HepG2 (cell line): ENCODE results near the gene PLK5. TPM values are rescaled to one million over a fixed set of nuclear protein-coding genes. Genes with fewer than 3 reads are reported as not detected.

ENCODE experiments used
- CEBPB ChIP-seq: IDR thresholded peaks from 2 replicates; pipeline ENCODE4 v1.6.1; 2011; ENCODE audit warnings: low read depth, low read length, improper control_type of control experiment, borderline replicate concordance
- FOXO1 ChIP-seq: sonication (generic); formaldehyde crosslinking; IDR thresholded peaks from 2 replicates; pipeline ENCODE4 v1.4.0; 2020; ENCODE audit warnings: missing genetic modification reagents
- KDM5B ChIP-seq: sonication (generic); formaldehyde crosslinking; IDR thresholded peaks from 2 replicates; pipeline ENCODE4 v1.4.0; 2020; ENCODE audit warnings: missing genetic modification reagents, mild to moderate bottlenecking, borderline replicate concordance
- REPIN1 ChIP-seq: sonication (generic); formaldehyde crosslinking; IDR thresholded peaks from 2 replicates; pipeline ENCODE4 v1.8.0; 2022; ENCODE audit warnings: missing genetic modification reagents, low read depth, mild to moderate bottlenecking, borderline replicate concordance
- SSRP1 ChIP-seq: IDR thresholded peaks from 2 replicates; pipeline ENCODE4 v1.6.1; 2016; ENCODE audit warnings: control low read depth
- TARDBP ChIP-seq: sonication (generic); formaldehyde crosslinking; IDR thresholded peaks from 2 replicates; pipeline ENCODE4 v1.8.0; 2022; ENCODE audit warnings: mild to moderate bottlenecking, missing genetic modification reagents
- ZFP41 ChIP-seq: sonication (generic); formaldehyde crosslinking; IDR thresholded peaks from 2 replicates; pipeline ENCODE4 v1.4.0; 2020; ENCODE audit warnings: mild to moderate bottlenecking, missing genetic modification reagents, borderline replicate concordance
- ZNF121 ChIP-seq: sonication (generic); formaldehyde crosslinking; IDR thresholded peaks from 2 replicates; pipeline ENCODE4 v1.5.0; 2020; ENCODE audit warnings: mild to moderate bottlenecking, missing genetic modification reagents
- ZNF343 ChIP-seq: sonication (generic); formaldehyde crosslinking; IDR thresholded peaks from 2 replicates; pipeline ENCODE4 v1.4.0; 2020; ENCODE audit warnings: mild to moderate bottlenecking, missing genetic modification reagents
- ZNF350 ChIP-seq: sonication (generic); formaldehyde crosslinking; IDR thresholded peaks from 2 replicates; pipeline ENCODE4 v1.4.0; 2020; ENCODE audit warnings: mild to moderate bottlenecking, low read depth, missing genetic modification reagents, borderline replicate concordance
- ZNF605 ChIP-seq: sonication (generic); formaldehyde crosslinking; IDR thresholded peaks from 2 replicates; pipeline ENCODE4 v1.8.0; 2022; ENCODE audit warnings: mild to moderate bottlenecking, missing genetic modification reagents
- polyA plus RNA-seq, 8 experiments: library from polyadenylated mRNA; depleted of rRNA in 3 of 8; stranded (reverse) in 7 of 8; unstranded in 1 of 8; fragments of >200 nt; fragmentation: Illumina TruSeq in 4 of 8; extraction: Trizol in 4 of 8; gene quantifications; 2 replicates each; pipeline versions ENCODE4 v1.2.1 to v1.2.3, GENCODE V29; 2011 to 2016; ENCODE audit warnings: low read depth in 4 of 8, missing spikeins in 1 of 8, mixed read lengths in 1 of 8; ENCODE audit not compliant: insufficient read depth in 1 of 8
- total RNA-seq, 5 experiments: library from RNA; depleted of rRNA; stranded (reverse); fragments of >200 nt; fragmentation: Illumina TruSeq; extraction: Trizol; gene quantifications; 2 replicates each; pipeline ENCODE4 v1.2.3, GENCODE V29; 2016; ENCODE audit warnings: low read depth in 1 of 5
- TF ChIP-seq, protein P1 (sequence below): sonication (generic); formaldehyde crosslinking; IDR thresholded peaks from 2 replicates; pipeline ENCODE4 v1.4.0; 2020; ENCODE audit warnings: missing genetic modification reagents, borderline replicate concordance
- TF ChIP-seq, protein P2 (sequence below): IDR thresholded peaks from 2 replicates; pipeline ENCODE4 v1.6.1; 2016
- TF ChIP-seq, protein P3 (sequence below): sonication (generic); formaldehyde crosslinking; IDR thresholded peaks from 2 replicates; pipeline ENCODE4 v1.5.1; 2020; ENCODE audit warnings: missing genetic modification reagents, mild to moderate bottlenecking, borderline replicate concordance
- TF ChIP-seq, protein P4 (sequence below): sonication (generic); formaldehyde crosslinking; IDR thresholded peaks from 2 replicates; pipeline ENCODE4 v1.8.0; 2023; ENCODE audit warnings: mild to moderate bottlenecking, missing genetic modification reagents
- TF ChIP-seq, protein P5 (sequence below): sonication (generic); formaldehyde crosslinking; IDR thresholded peaks from 2 replicates; pipeline ENCODE4 v1.5.1; 2020; ENCODE audit warnings: missing genetic modification reagents, mild to moderate bottlenecking, borderline replicate concordance
- TF ChIP-seq, protein P6 (sequence below): sonication (generic); formaldehyde crosslinking; conservative IDR thresholded peaks from 2 replicates; pipeline ENCODE4 v1.8.0; 2022; ENCODE audit warnings: low read depth, missing genetic modification reagents

PLK5 gene
- total and polyA plus RNA-seq, 2 of the 13 experiments (the other 11 are each of a cell fraction or from before 2014, with no cell fraction given), result not detected

DNA sequence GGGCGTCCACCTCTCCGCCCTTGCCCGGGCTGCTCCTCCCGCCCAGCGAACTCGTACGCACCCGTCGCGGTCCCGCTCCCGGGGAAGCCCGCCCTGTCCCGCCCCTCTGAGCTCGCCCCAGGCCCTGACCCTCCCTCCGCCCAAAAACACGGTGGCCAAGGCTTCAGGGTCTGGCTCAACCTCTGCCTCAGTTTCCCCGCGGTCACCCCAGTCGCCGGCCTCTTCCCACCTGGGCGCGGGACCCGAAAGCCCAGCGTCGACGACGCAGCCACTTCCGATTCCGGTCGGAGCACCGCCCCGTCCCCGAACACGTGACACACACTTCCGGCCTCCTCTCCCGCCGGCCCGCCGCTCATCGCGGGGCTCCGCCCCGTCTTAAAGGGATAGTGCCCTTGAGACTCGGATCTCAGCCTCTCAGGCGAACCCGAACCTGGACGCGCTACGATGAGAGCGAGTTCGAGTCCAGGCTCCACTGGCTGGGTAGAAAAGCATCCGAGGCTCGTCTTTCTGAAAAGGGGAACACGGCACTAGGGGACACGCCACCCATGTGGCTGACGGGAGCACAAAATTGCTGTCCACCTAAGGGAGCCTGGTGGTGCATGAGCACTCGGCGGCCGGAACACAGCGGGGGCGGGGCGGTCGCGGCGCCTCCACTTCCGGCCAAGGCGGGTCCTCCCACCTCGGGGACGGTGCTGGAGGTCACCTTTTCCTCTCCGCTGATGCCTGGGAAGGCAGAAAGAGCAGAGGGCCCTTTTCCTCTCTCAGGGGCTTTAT is 44.8 kb upstream of the PLK5 start, which contains the start of gene C19orf25 (continued):
- TF ChIP-seq, protein P1, sequence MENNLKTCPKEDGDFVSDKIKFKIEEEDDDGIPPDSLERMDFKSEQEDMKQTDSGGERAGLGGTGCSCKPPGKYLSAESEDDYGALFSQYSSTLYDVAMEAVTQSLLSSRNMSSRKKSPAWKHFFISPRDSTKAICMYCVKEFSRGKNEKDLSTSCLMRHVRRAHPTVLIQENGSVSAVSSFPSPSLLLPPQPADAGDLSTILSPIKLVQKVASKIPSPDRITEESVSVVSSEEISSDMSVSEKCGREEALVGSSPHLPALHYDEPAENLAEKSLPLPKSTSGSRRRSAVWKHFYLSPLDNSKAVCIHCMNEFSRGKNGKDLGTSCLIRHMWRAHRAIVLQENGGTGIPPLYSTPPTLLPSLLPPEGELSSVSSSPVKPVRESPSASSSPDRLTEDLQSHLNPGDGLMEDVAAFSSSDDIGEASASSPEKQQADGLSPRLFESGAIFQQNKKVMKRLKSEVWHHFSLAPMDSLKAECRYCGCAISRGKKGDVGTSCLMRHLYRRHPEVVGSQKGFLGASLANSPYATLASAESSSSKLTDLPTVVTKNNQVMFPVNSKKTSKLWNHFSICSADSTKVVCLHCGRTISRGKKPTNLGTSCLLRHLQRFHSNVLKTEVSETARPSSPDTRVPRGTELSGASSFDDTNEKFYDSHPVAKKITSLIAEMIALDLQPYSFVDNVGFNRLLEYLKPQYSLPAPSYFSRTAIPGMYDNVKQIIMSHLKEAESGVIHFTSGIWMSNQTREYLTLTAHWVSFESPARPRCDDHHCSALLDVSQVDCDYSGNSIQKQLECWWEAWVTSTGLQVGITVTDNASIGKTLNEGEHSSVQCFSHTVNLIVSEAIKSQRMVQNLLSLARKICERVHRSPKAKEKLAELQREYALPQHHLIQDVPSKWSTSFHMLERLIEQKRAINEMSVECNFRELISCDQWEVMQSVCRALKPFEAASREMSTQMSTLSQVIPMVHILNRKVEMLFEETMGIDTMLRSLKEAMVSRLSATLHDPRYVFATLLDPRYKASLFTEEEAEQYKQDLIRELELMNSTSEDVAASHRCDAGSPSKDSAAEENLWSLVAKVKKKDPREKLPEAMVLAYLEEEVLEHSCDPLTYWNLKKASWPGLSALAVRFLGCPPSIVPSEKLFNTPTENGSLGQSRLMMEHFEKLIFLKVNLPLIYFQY (CRISPR knock-in tag), result 0 out of 2 replicates have a peak, but pooled peaks have one; percentile 38
- TF ChIP-seq ZNF343 (CRISPR knock-in tag) (no peak), KDM5B (0 out of 2 replicates have a peak, but pooled peaks have one; percentile 32), ZNF350 (CRISPR knock-in tag) (peak; percentile 75; the same call in 1 of the 2 replicates), FOXO1 (CRISPR knock-in tag) (peak; percentile 9; the same call in 1 of the 2 replicates), REPIN1 (CRISPR knock-in tag) (peak; percentile 68; the same call in 1 of the 2 replicates), ZNF121 (peak; percentile 26; the same call in 1 of the 2 replicates), CEBPB (no peak), TARDBP (peak; percentile 81), ZFP41 (CRISPR knock-in tag) (peak; percentile 79; the same call in 1 of the 2 replicates), ZNF605 (CRISPR knock-in tag) (peak; percentile 85), SSRP1 (peak; percentile 64; the same call in 1 of the 2 replicates)
- TF ChIP-seq, protein P2, sequence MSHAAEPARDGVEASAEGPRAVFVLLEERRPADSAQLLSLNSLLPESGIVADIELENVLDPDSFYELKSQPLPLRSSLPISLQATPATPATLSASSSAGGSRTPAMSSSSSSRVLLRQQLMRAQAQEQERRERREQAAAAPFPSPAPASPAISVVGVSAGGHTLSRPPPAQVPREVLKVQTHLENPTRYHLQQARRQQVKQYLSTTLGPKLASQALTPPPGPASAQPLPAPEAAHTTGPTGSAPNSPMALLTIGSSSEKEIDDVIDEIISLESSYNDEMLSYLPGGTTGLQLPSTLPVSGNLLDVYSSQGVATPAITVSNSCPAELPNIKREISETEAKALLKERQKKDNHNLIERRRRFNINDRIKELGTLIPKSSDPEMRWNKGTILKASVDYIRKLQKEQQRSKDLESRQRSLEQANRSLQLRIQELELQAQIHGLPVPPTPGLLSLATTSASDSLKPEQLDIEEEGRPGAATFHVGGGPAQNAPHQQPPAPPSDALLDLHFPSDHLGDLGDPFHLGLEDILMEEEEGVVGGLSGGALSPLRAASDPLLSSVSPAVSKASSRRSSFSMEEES (CRISPR knock-in tag), result peak; percentile 89
- TF ChIP-seq, protein P3, sequence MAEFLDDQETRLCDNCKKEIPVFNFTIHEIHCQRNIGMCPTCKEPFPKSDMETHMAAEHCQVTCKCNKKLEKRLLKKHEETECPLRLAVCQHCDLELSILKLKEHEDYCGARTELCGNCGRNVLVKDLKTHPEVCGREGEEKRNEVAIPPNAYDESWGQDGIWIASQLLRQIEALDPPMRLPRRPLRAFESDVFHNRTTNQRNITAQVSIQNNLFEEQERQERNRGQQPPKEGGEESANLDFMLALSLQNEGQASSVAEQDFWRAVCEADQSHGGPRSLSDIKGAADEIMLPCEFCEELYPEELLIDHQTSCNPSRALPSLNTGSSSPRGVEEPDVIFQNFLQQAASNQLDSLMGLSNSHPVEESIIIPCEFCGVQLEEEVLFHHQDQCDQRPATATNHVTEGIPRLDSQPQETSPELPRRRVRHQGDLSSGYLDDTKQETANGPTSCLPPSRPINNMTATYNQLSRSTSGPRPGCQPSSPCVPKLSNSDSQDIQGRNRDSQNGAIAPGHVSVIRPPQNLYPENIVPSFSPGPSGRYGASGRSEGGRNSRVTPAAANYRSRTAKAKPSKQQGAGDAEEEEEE (CRISPR knock-in tag), result no peak
- TF ChIP-seq, protein P4, sequence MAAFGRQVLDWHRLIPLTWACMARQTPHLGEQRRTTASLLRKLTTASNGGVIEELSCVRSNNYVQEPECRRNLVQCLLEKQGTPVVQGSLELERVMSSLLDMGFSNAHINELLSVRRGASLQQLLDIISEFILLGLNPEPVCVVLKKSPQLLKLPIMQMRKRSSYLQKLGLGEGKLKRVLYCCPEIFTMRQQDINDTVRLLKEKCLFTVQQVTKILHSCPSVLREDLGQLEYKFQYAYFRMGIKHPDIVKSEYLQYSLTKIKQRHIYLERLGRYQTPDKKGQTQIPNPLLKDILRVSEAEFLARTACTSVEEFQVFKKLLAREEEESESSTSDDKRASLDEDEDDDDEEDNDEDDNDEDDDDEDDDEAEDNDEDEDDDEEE, result peak; percentile 78; the same call in 1 of the 2 replicates
- TF ChIP-seq, protein P5, sequence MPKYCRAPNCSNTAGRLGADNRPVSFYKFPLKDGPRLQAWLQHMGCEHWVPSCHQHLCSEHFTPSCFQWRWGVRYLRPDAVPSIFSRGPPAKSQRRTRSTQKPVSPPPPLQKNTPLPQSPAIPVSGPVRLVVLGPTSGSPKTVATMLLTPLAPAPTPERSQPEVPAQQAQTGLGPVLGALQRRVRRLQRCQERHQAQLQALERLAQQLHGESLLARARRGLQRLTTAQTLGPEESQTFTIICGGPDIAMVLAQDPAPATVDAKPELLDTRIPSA (CRISPR knock-in tag), result no peak
- TF ChIP-seq, protein P6, sequence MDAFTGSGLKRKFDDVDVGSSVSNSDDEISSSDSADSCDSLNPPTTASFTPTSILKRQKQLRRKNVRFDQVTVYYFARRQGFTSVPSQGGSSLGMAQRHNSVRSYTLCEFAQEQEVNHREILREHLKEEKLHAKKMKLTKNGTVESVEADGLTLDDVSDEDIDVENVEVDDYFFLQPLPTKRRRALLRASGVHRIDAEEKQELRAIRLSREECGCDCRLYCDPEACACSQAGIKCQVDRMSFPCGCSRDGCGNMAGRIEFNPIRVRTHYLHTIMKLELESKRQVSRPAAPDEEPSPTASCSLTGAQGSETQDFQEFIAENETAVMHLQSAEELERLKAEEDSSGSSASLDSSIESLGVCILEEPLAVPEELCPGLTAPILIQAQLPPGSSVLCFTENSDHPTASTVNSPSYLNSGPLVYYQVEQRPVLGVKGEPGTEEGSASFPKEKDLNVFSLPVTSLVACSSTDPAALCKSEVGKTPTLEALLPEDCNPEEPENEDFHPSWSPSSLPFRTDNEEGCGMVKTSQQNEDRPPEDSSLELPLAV (CRISPR knock-in tag), result no peak
